Measurements from ENCODE around the gene BMAL2.

Gene BMAL2

GRCh38 chr12:27333403-27334009, 870 bp downstream of the BMAL2 start:
- no peak for TF ChIP-seq POLR2A (IDR thresholded peaks at IDR 0.05; ENCODE audit: low read depth, low read length)
- DNase-seq (ENCODE audit: insufficient read length, low spot score) (no peak), FAIRE-seq (no peak)

GRCh38 chr12:27334042-27334720, 1.5 kb downstream of the BMAL2 start:
- DNase-seq (ENCODE audit: insufficient read length, low spot score): no peak
- TF ChIP-seq POLR2A (IDR thresholded peaks at IDR 0.05; ENCODE audit: low read depth, low read length): no peak
- FAIRE-seq: no peak

- DNase-seq (ENCODE audit: insufficient read length, low spot score): no peak
- FAIRE-seq: no peak
- no peak for TF ChIP-seq POLR2A (IDR thresholded peaks at IDR 0.05; ENCODE audit: low read depth, low read length)
These were observed 2.1 kb downstream of the BMAL2 start for GRCh38 chr12:27334721-27335082.

- DNase-seq (ENCODE audit: insufficient read length, low spot score): no peak
- TF ChIP-seq POLR2A (IDR thresholded peaks at IDR 0.05; ENCODE audit: low read depth, low read length): no peak
- no peak for FAIRE-seq
These were observed 3.0 kb downstream of the BMAL2 start for GRCh38 chr12:27335364-27336281.

GRCh38 chr12:27336282-27336653, 3.6 kb downstream of the BMAL2 start:
- DNase-seq (ENCODE audit: insufficient read length, low spot score) (no peak), FAIRE-seq (no peak)
- TF ChIP-seq POLR2A (IDR thresholded peaks at IDR 0.05; ENCODE audit: low read depth, low read length): no peak

- FAIRE-seq (no peak), DNase-seq (ENCODE audit: insufficient read length, low spot score) (no peak)
- TF ChIP-seq POLR2A (IDR thresholded peaks at IDR 0.05; ENCODE audit: low read depth, low read length): no peak
These were observed 4.7 kb downstream of the BMAL2 start for GRCh38 chr12:27337376-27337775.

- DNase-seq (ENCODE audit: insufficient read length, low spot score) (no peak), FAIRE-seq (peak; percentile 70)
- no peak for TF ChIP-seq POLR2A (IDR thresholded peaks at IDR 0.05; ENCODE audit: low read depth, low read length)
These were observed 5.8 kb downstream of the BMAL2 start for GRCh38 chr12:27338473-27338872.

GRCh38 chr12:27340971-27341370, 8.3 kb downstream of the BMAL2 start:
- DNase-seq (ENCODE audit: insufficient read length, low spot score) (no peak), FAIRE-seq (no peak)
- no peak for TF ChIP-seq POLR2A (IDR thresholded peaks at IDR 0.05; ENCODE audit: low read depth, low read length)

- no peak for DNase-seq (ENCODE audit: insufficient read length, low spot score)
- TF ChIP-seq POLR2A (IDR thresholded peaks at IDR 0.05; ENCODE audit: low read depth, low read length): no peak
- FAIRE-seq: peak; percentile 38
These were observed 9.9 kb downstream of the BMAL2 start for GRCh38 chr12:27342536-27342935.

- peak; percentile 63 for DNase-seq (ENCODE audit: insufficient read length, low spot score)
- no peak for TF ChIP-seq POLR2A (IDR thresholded peaks at IDR 0.05; ENCODE audit: low read depth, low read length)
- peak; percentile 99 for FAIRE-seq
These were observed 10.8 kb downstream of the BMAL2 start for GRCh38 chr12:27343255-27344000.

- no peak for FAIRE-seq
- no peak for TF ChIP-seq POLR2A (IDR thresholded peaks at IDR 0.05; ENCODE audit: low read depth, low read length)
These were observed 11.6 kb downstream of the BMAL2 start for GRCh38 chr12:27344246-27344645.

GRCh38 chr12:27344760-27345159, 12.1 kb downstream of the BMAL2 start:
- TF ChIP-seq POLR2A (IDR thresholded peaks at IDR 0.05; ENCODE audit: low read depth, low read length): no peak
- DNase-seq (ENCODE audit: insufficient read length, low spot score) (no peak), FAIRE-seq (no peak)

More at GRCh38 chr12:27344246-27344645, 11.6 kb downstream of the BMAL2 start:
- no peak for DNase-seq (ENCODE audit: insufficient read length, low spot score)

- FAIRE-seq: no peak
- no peak for DNase-seq (ENCODE audit: insufficient read length, low spot score)
- no peak for TF ChIP-seq POLR2A (IDR thresholded peaks at IDR 0.05; ENCODE audit: low read depth, low read length)
These were observed 12.7 kb downstream of the BMAL2 start for GRCh38 chr12:27345376-27345775.

GRCh38 chr12:27347779-27348178, 15.1 kb downstream of the BMAL2 start:
- no peak for TF ChIP-seq POLR2A (IDR thresholded peaks at IDR 0.05; ENCODE audit: low read depth, low read length)
- FAIRE-seq (no peak), DNase-seq (ENCODE audit: insufficient read length, low spot score) (no peak)

All from H54 (cell line).